Natural killer cell (primary cell): ENCODE data around the gene IL6R. TPM values are rescaled to one million over a fixed set of nuclear protein-coding genes. Genes with fewer than 3 reads are reported as not detected.
A peak's percentile ranks its signal among the peaks of the same experiment; 100 is the strongest.

ENCODE experiments used
- ATAC-seq, 3 donors: fragments of 150-1000 bp in 2 of 3; fragments of 200-7000 bp in 1 of 3; cut with Tn5 transposase; 1 replicate in 1 of 3; 2 replicates in 2 of 3; pipeline ENCODE4 v1.10.0; 2021; ENCODE audit warnings: mild to moderate bottlenecking in 2 of 3, moderate library complexity in 2 of 3
- DNase-seq, 2 donors: peaks; one replicate each; pipeline versions ENCODE4 v3.0.0 to v3.0.0-alpha.2; 2013 to 2021; ENCODE audit warnings: mixed read lengths in 1 of 2
- H3K27ac ChIP-seq: one replicate; pipeline ENCODE4 v1.5.1; 2013; ENCODE audit warnings: mild to moderate bottlenecking, low read length
- H3K27me3 ChIP-seq: one replicate; pipeline ENCODE4 v1.6.1; 2013; ENCODE audit warnings: low read length; ENCODE audit not compliant: control insufficient read depth, insufficient read depth
- H3K36me3 ChIP-seq: one replicate; pipeline ENCODE4 v1.6.1; 2013; ENCODE audit warnings: low read length; ENCODE audit not compliant: control insufficient read depth, insufficient read depth
- H3K4me1 ChIP-seq: one replicate; pipeline ENCODE4 v1.6.1; 2013; ENCODE audit warnings: low read length; ENCODE audit not compliant: control insufficient read depth, insufficient read depth
- H3K4me3 ChIP-seq: one replicate; pipeline ENCODE4 v1.5.1; 2013; ENCODE audit warnings: low read length
- H3K9me3 ChIP-seq: one replicate; pipeline ENCODE4 v1.6.1; 2013; ENCODE audit warnings: low read length; ENCODE audit not compliant: control insufficient read depth, insufficient read depth
- H3K27ac Mint-ChIP-seq, 2 donors: one replicate each; pipeline ENCODE4 v1.8.0; 2022; ENCODE audit warnings: mild to moderate bottlenecking in 2 of 2, mixed read lengths in 2 of 2, moderate library complexity in 1 of 2
- H3K27me3 Mint-ChIP-seq, 2 donors: one replicate each; pipeline ENCODE4 v1.8.0; 2022; ENCODE audit warnings: low read depth in 2 of 2, mixed read lengths in 2 of 2
- H3K36me3 Mint-ChIP-seq: one replicate; pipeline ENCODE4 v1.8.0; 2022; ENCODE audit warnings: mixed read lengths
- H3K4me1 Mint-ChIP-seq, 2 donors: one replicate each; pipeline ENCODE4 v1.8.0; 2022; ENCODE audit warnings: mixed read lengths in 2 of 2
- H3K4me3 Mint-ChIP-seq: one replicate; pipeline ENCODE4 v1.8.0; 2022; ENCODE audit warnings: mild to moderate bottlenecking, moderate library complexity, mixed read lengths
- H3K9me3 Mint-ChIP-seq, 2 donors: one replicate each; pipeline ENCODE4 v1.8.0; 2022; ENCODE audit warnings: mixed read lengths in 2 of 2
- CTCF ChIP-seq: fragments of 200-600 bp; IDR thresholded peaks from one replicate; pipeline ENCODE4 v1.8.0; 2022; ENCODE audit warnings: antibody characterized with exemption
- WGBS: methylation state at CpG from one replicate; pipeline ENCODE4 v1.1.7; 2013; ENCODE audit warnings: missing lambda C conversion rate; ENCODE audit not compliant: insufficient coverage; 5-methylcytosine and 5-hydroxymethylcytosine counted together
- intact Hi-C: fragments of 100-400 bp; cut with micrococcal nuclease; formaldehyde crosslinking; loops from one replicate; pipeline ENCODE4 v1.14.2; 2022
- total RNA-seq, 4 donors: library from RNA; stranded (reverse); fragments of 120-200 nt in 1 of 4; gene quantifications; one replicate each; pipeline versions ENCODE4 v1.2.3 to v1.2.4, GENCODE V29; 2013 to 2022

IL6R gene
- total RNA-seq, 3 donors from 2014 or later (not counting 1 experiment from before 2014, with no cell fraction given): 2.0 to 10.6 (median 3.8) TPM

- WGBS: 50% methylated on average over 1 of the region's 1 CpG
- DNase-seq (no peak), ATAC-seq (no peak)
- H3K4me3 Mint-ChIP-seq: no peak overlapping the region
- Histone ChIP-seq H3K9me3 (no peaks in the 10 kb centered on the region), H3K4me3 (no peak overlapping the region), H3K27me3 (no peaks in the 10 kb centered on the region), H3K27ac (no peak overlapping the region), H3K4me1 (peaks cover 29% of the 10 kb centered on the region), H3K36me3 (no peaks in the 10 kb centered on the region)
- no peaks in the 10 kb centered on the region for H3K27me3 Mint-ChIP-seq
- H3K27ac Mint-ChIP-seq: peak overlapping the region in 1 of 2 donors; percentile 1
- peaks cover 20 to 31% of the 10 kb centered on the region in 2 donors for H3K4me1 Mint-ChIP-seq
- H3K36me3 Mint-ChIP-seq: no peaks in the 10 kb centered on the region
- no peaks in the 10 kb centered on the region for H3K9me3 Mint-ChIP-seq
- no peak for TF ChIP-seq CTCF
- intact Hi-C loops: no loop called here
Measured at GRCh38 chr1:154490317-154490716, 85.2 kb downstream of the IL6R start.

GRCh38 chr1:154492115-154492514 lies 87.0 kb downstream of the IL6R start:
- H3K27ac ChIP-seq: peak overlapping the region; percentile 34
- ATAC-seq: peak in 1 of 3 donors; percentile 58
- peak overlapping the region; percentile 76 to 79 for H3K27ac Mint-ChIP-seq
- TF ChIP-seq CTCF: no peak
- DNase-seq: no peak
- H3K4me3 ChIP-seq: no peak overlapping the region
- 34% methylated on average over 2 of the region's 4 CpGs for WGBS
- no peak overlapping the region for H3K4me3 Mint-ChIP-seq
- no peaks in the 10 kb centered on the region for H3K27me3 ChIP-seq
- H3K4me1 ChIP-seq: peaks cover 35% of the 10 kb centered on the region
- no peaks in the 10 kb centered on the region for H3K36me3 Mint-ChIP-seq
- no peaks in the 10 kb centered on the region for H3K9me3 ChIP-seq
- peaks cover 20 to 40% of the 10 kb centered on the region in 2 donors for H3K4me1 Mint-ChIP-seq
- H3K9me3 Mint-ChIP-seq: no peaks in the 10 kb centered on the region
- H3K36me3 ChIP-seq: no peaks in the 10 kb centered on the region
- intact Hi-C loops: no loop called here
- no peaks in the 10 kb centered on the region for H3K27me3 Mint-ChIP-seq

- Histone ChIP-seq H3K27me3 (no peaks in the 10 kb centered on the region), H3K9me3 (no peaks in the 10 kb centered on the region), H3K4me3 (no peak overlapping the region), H3K4me1 (peaks cover 36% of the 10 kb centered on the region), H3K36me3 (no peaks in the 10 kb centered on the region), H3K27ac (peak overlapping the region; percentile 34)
- peak; percentile 18 to 52 for DNase-seq
- Mint-ChIP-seq H3K27ac (peak overlapping the region; percentile 76 to 79), H3K4me1 (peaks cover 20 to 41% of the 10 kb centered on the region in 2 donors), H3K27me3 (no peaks in the 10 kb centered on the region), H3K4me3 (peak overlapping the region; percentile 67), H3K36me3 (no peaks in the 10 kb centered on the region), H3K9me3 (no peaks in the 10 kb centered on the region)
- ATAC-seq: peak; percentile 64 to 81 (median 72)
- intact Hi-C loops: no loop called here
- WGBS: 6% methylated on average over 7 of the region's 8 CpGs
- TF ChIP-seq CTCF: no peak
Measured at GRCh38 chr1:154493276-154493675, 88.1 kb downstream of the IL6R start.
